IMR-90 (cell line): ENCODE data around the gene TGDS. TPM values are rescaled to one million over a fixed set of nuclear protein-coding genes. Genes with fewer than 3 reads are reported as not detected.

Source experiments
- ATAC-seq: fragments of 200-7000 bp; cut with Tn5 transposase; 2 replicates; pipeline ENCODE4 v1.9.1; 2020; ENCODE audit warnings: low read depth, mild to moderate bottlenecking, moderate library complexity
- BruUV-seq: library from RNA; stranded (reverse); fragments of 400-500 nt; replicated peaks from 2 replicates; lab custom pipeline; 2021; lab: Mats Ljungman, UMichigan
- CTCF ChIA-PET: fragments of 300-600 bp; formaldehyde crosslinking; extraction: SDS; loops from one replicate; lab custom pipeline; 2021; ENCODE audit warnings: antibody characterized with exemption; lab: Yijun Ruan, JAX
- POLR2A ChIA-PET: fragments of 300-600 bp; sonication (Branson Sonifier 250); formaldehyde crosslinking; loops from one replicate; lab custom pipeline; 2022; ENCODE audit warnings: antibody characterized with exemption; ENCODE audit not compliant: unreplicated experiment; lab: Charles Lee
- DNase-seq: peaks from one replicate; pipeline ENCODE4 v3.0.0; 2013
- H2AFZ ChIP-seq: replicated peaks from 2 replicates; pipeline ENCODE3; 2013; ENCODE audit warnings: low read length, mild to moderate bottlenecking; ENCODE audit not compliant: poor library complexity
- H2AK5ac ChIP-seq: 2 replicates; pipeline ENCODE4 v1.6.1; 2013; ENCODE audit warnings: low read depth, low read length, inconsistent platforms
- H2AK9ac ChIP-seq: replicated peaks from 2 replicates; pipeline ENCODE3; 2013; ENCODE audit warnings: mild to moderate bottlenecking, low read depth, low read length, moderate library complexity; ENCODE audit not compliant: poor library complexity
- H2BK120ac ChIP-seq: 2 replicates; pipeline ENCODE4 v1.6.1; 2013; ENCODE audit warnings: low read depth, low read length, inconsistent platforms
- H2BK15ac ChIP-seq: 3 replicates; pipeline ENCODE4 v1.6.1; 2013; ENCODE audit warnings: low read depth, low read length, inconsistent platforms
- H2BK20ac ChIP-seq: 2 replicates; pipeline ENCODE4 v1.6.1; 2013; ENCODE audit warnings: low read depth, mild to moderate bottlenecking, inconsistent platforms, low read length, moderate library complexity
- H2BK5ac ChIP-seq: 2 replicates; pipeline ENCODE4 v1.6.1; 2013; ENCODE audit warnings: mild to moderate bottlenecking, low read depth, low read length, inconsistent platforms; ENCODE audit not compliant: poor library complexity, severe bottlenecking
- H3K14ac ChIP-seq: replicated peaks from 2 replicates; pipeline ENCODE4 v1.6.1; 2013; ENCODE audit warnings: low read depth, low read length, inconsistent platforms
- H3K18ac ChIP-seq: 2 replicates; pipeline ENCODE4 v1.6.1; 2013; ENCODE audit warnings: low read depth, low read length, control low read depth
- H3K23ac ChIP-seq: 2 replicates; pipeline ENCODE4 v1.6.1; 2013; ENCODE audit warnings: low read depth, low read length, inconsistent platforms
- H3K27ac ChIP-seq: 2 replicates; pipeline ENCODE4 v1.5.1; 2013; ENCODE audit warnings: mild to moderate bottlenecking, control low read depth, low read length; ENCODE audit not compliant: insufficient read depth
- H3K27me3 ChIP-seq: 2 replicates; pipeline ENCODE4 v1.6.1; 2013; ENCODE audit warnings: low read length; ENCODE audit not compliant: control insufficient read depth, insufficient read depth
- H3K36me3 ChIP-seq: 2 replicates; pipeline ENCODE4 v1.6.1; 2013; ENCODE audit warnings: low read length, mixed read lengths; ENCODE audit not compliant: control insufficient read depth, insufficient read depth
- H3K4ac ChIP-seq: 2 replicates; pipeline ENCODE4 v1.6.1; 2013; ENCODE audit warnings: low read depth, low read length, inconsistent platforms
- H3K4me1 ChIP-seq: 2 replicates; pipeline ENCODE4 v1.6.1; 2013; ENCODE audit warnings: low read length, mixed read lengths; ENCODE audit not compliant: control insufficient read depth, insufficient read depth
- H3K4me2 ChIP-seq: 2 replicates; pipeline ENCODE4 v1.6.1; 2013; ENCODE audit warnings: low read depth, mild to moderate bottlenecking, control low read depth, low read length, moderate library complexity
- H3K4me3 ChIP-seq: 2 replicates; pipeline ENCODE4 v1.5.1; 2013; ENCODE audit warnings: low read depth, mild to moderate bottlenecking, control low read depth, low read length, moderate library complexity; ENCODE audit not compliant: insufficient read depth
- H3K56ac ChIP-seq: 2 replicates; pipeline ENCODE4 v1.6.1; 2013; ENCODE audit warnings: low read length, inconsistent platforms; ENCODE audit not compliant: insufficient read depth; ENCODE audit errors: extremely low read depth
- H3K79me1 ChIP-seq, 2 experiments: 2 replicates each; pipeline ENCODE4 v1.6.1; 2013; ENCODE audit warnings: low read length in 2 of 2, inconsistent platforms in 1 of 2, low read depth in 1 of 2
- H3K9ac ChIP-seq: 2 replicates; pipeline ENCODE4 v1.6.1; 2013; ENCODE audit warnings: low read depth, low read length, control low read depth
- H3K9me1 ChIP-seq: 2 replicates; pipeline ENCODE4 v1.6.1; 2013; ENCODE audit warnings: low read length, inconsistent platforms; ENCODE audit not compliant: insufficient read depth
- H3K9me3 ChIP-seq: 2 replicates; pipeline ENCODE4 v1.6.1; 2013; ENCODE audit warnings: low read length; ENCODE audit not compliant: control insufficient read depth, insufficient read depth
- H4K20me1 ChIP-seq: 2 replicates; pipeline ENCODE4 v1.6.1; 2013; ENCODE audit warnings: low read length, inconsistent platforms; ENCODE audit not compliant: insufficient read depth
- H4K5ac ChIP-seq: 2 replicates; pipeline ENCODE4 v1.6.1; 2013; ENCODE audit warnings: mild to moderate bottlenecking, low read depth, low read length, control low read depth
- H4K8ac ChIP-seq, 2 experiments: 2 replicates each; pipeline ENCODE4 v1.6.1; 2013; ENCODE audit warnings: low read depth in 2 of 2, low read length in 2 of 2, control low read depth in 1 of 2, inconsistent platforms in 1 of 2
- H4K91ac ChIP-seq: 2 replicates; pipeline ENCODE4 v1.6.1; 2013; ENCODE audit warnings: low read depth, low read length, inconsistent platforms; ENCODE audit not compliant: insufficient read depth
- BHLHE40 ChIP-seq: fragments of 150-350 bp; IDR thresholded peaks from 2 replicates; pipeline ENCODE4 v1.6.1; 2016; ENCODE audit warnings: mild to moderate bottlenecking, low read depth, low read length
- CEBPB ChIP-seq: IDR thresholded peaks from 2 replicates; pipeline ENCODE4 v1.6.1; 2012; ENCODE audit warnings: low read depth, low read length, improper control_type of control experiment
- CHD1 ChIP-seq: IDR thresholded peaks from 2 replicates; pipeline ENCODE4 v1.6.1; 2012; ENCODE audit warnings: low read depth, low read length, improper control_type of control experiment
- CTCF ChIP-seq: conservative IDR thresholded peaks from 2 replicates; pipeline ENCODE4 v1.5.1; 2012; ENCODE audit warnings: mild to moderate bottlenecking, low read depth, low read length, improper control_type of control experiment
- ELK1 ChIP-seq: fragments of 150-350 bp; IDR thresholded peaks from 2 replicates; pipeline ENCODE4 v1.6.1; 2016; ENCODE audit warnings: low read depth, mild to moderate bottlenecking, low read length, moderate library complexity, borderline replicate concordance
- FOS ChIP-seq: fragments of 150-350 bp; IDR thresholded peaks from 2 replicates; pipeline ENCODE4 v1.6.1; 2016; ENCODE audit warnings: low read depth, low read length
- MAFK ChIP-seq: IDR thresholded peaks from 2 replicates; pipeline ENCODE4 v1.6.1; 2012; ENCODE audit warnings: low read depth, low read length, improper control_type of control experiment
- MAZ ChIP-seq: IDR thresholded peaks from 2 replicates; pipeline ENCODE4 v1.6.1; 2012; ENCODE audit warnings: low read depth, mild to moderate bottlenecking, low read length, improper control_type of control experiment, moderate library complexity, borderline replicate concordance
- MXI1 ChIP-seq: IDR thresholded peaks from 2 replicates; pipeline ENCODE4 v1.6.1; 2012; ENCODE audit warnings: low read depth, mild to moderate bottlenecking, low read length, moderate library complexity, borderline replicate concordance
- NFE2L2 ChIP-seq: fragments of 150-350 bp; IDR thresholded peaks from 2 replicates; pipeline ENCODE4 v1.6.1; 2016; ENCODE audit warnings: low read depth, mild to moderate bottlenecking, low read length
- POLR2A ChIP-seq: IDR thresholded peaks from 2 replicates; pipeline ENCODE4 v1.6.1; 2012; ENCODE audit warnings: mild to moderate bottlenecking, low read depth, low read length
- RAD21 ChIP-seq: IDR thresholded peaks from 2 replicates; pipeline ENCODE4 v1.6.1; 2012; ENCODE audit warnings: low read length, improper control_type of control experiment
- RCOR1 ChIP-seq: IDR thresholded peaks from 2 replicates; pipeline ENCODE4 v1.6.1; 2012; ENCODE audit warnings: mild to moderate bottlenecking, low read length, improper control_type of control experiment; ENCODE audit not compliant: insufficient replicate concordance
- RFX5 ChIP-seq: IDR thresholded peaks from 2 replicates; pipeline ENCODE4 v1.8.0; 2012; ENCODE audit warnings: low read depth, mild to moderate bottlenecking, low read length, moderate library complexity
- SMC3 ChIP-seq: fragments of 150-350 bp; IDR thresholded peaks from 2 replicates; pipeline ENCODE4 v1.6.1; 2016; ENCODE audit warnings: low read depth, mild to moderate bottlenecking, antibody characterized with exemption, low read length, moderate library complexity
- USF2 ChIP-seq: fragments of 150-350 bp; IDR thresholded peaks from 2 replicates; pipeline ENCODE4 v1.6.1; 2017; ENCODE audit warnings: mild to moderate bottlenecking, antibody characterized with exemption, low read length, low read depth
- WGBS, 2 experiments: methylation state at CpG; one replicate each; pipeline versions ENCODE4 v1.1.5 to v1.1.7; 2013; ENCODE audit warnings: missing lambda C conversion rate in 2 of 2; ENCODE audit not compliant: insufficient read length in 1 of 2; ENCODE audit errors: extremely low coverage in 2 of 2; 5-methylcytosine and 5-hydroxymethylcytosine counted together
- dilution Hi-C: fragments of 300-500 bp; cut with HindIII; formaldehyde crosslinking; loops from one replicate; pipeline ENCODE4 v1.14.3; 2018; ENCODE audit warnings: low sequenced_read_pairs; ENCODE audit not compliant: unreplicated experiment
- in situ Hi-C: fragments of 300-500 bp; cut with MboI; formaldehyde crosslinking; loops from 3 replicates; pipeline ENCODE4 v1.14.3; 2019; ENCODE audit warnings: low sequenced_read_pairs, inconsistent platforms, mixed read lengths
- intact Hi-C: fragments of 100-400 bp; cut with micrococcal nuclease; formaldehyde crosslinking; loops from 2 replicates; pipeline ENCODE4 v1.10.0; 2022
- polyA plus RNA-seq, 3 experiments: library from polyadenylated mRNA; depleted of rRNA; stranded (reverse); fragments of >200 nt; gene quantifications; 2 replicates each; pipeline ENCODE4 v1.2.3, GENCODE V29; 2012; ENCODE audit warnings: low replicate concordance in 1 of 3
- total RNA-seq: library from RNA; depleted of rRNA; stranded (reverse); fragments of >200 nt; gene quantifications from 2 replicates; pipeline ENCODE4 v1.2.3, GENCODE V29; 2012

Gene TGDS
- total and polyA plus RNA-seq, 2 of the 4 experiments (the other 2 are of a cell fraction) = 9.6 to 15.6 TPM

- Histone ChIP-seq H3K4me3 (no peak overlapping the region), H3K56ac (no peak overlapping the region), H3K9me3 (no peaks in the 10 kb centered on the region), H3K18ac (no peak overlapping the region), H3K23ac (no peak overlapping the region), H3K36me3 (peaks cover 12% of the 10 kb centered on the region), H3K27me3 (no peaks in the 10 kb centered on the region), H4K5ac (no peak overlapping the region), H2BK20ac (no peak overlapping the region), H2BK15ac (no peak overlapping the region), H2BK120ac (no peak overlapping the region), H4K91ac (no peak overlapping the region), H3K14ac (no peak overlapping the region), H3K27ac (no peak overlapping the region), H2AK5ac (no peak overlapping the region), H3K4me1 (no peaks in the 10 kb centered on the region), H3K4me2 (no peak overlapping the region), H3K4ac (no peak overlapping the region), H3K9me1 (no peaks in the 10 kb centered on the region), H3K79me1 (peaks cover 7 to 13% of the 10 kb centered on the region in 2 experiments; a peak in 3 of 4 replicates), H4K8ac (no peak overlapping the region), H3K9ac (no peak overlapping the region), H2BK5ac (no peak overlapping the region), H2AK9ac (no peak overlapping the region), H2AFZ (no peak overlapping the region), H4K20me1 (no peaks in the 10 kb centered on the region)
- no TSS peak for BruUV-seq
- DNase-seq (no peak), ATAC-seq (no peak)
- TF ChIP-seq MXI1 (no peak), RFX5 (no peak), ELK1 (no peak), RCOR1 (no peak), SMC3 (no peak), CTCF (no peak), MAZ (no peak), MAFK (no peak), CHD1 (no peak), POLR2A (no peak), BHLHE40 (no peak), CEBPB (no peak), FOS (no peak), USF2 (no peak), RAD21 (no peak), NFE2L2 (no peak)
- CTCF ChIA-PET = interaction anchor here (0.6 to 1.0 kb wide), 2 partner anchors 10 to 30 kb away, joined by 3 read pairs; partner anchors contain the start of gene TGDS
- dilution Hi-C loops = no loop called here
- POLR2A ChIA-PET = no interaction called here
- WGBS, 2 experiments = no CpG with 5 or more reads among the region's 7 CpGs
- in situ Hi-C loops = no loop called here
- intact Hi-C loops = no loop called here
Observed at GRCh38 chr13:94586371-94586770, 9.6 kb downstream of the TGDS start.
